ENCODE results near the gene DSTYK. TPM values are rescaled to one million over a fixed set of nuclear protein-coding genes. Genes with fewer than 3 reads are reported as not detected.

The DSTYK gene
- total RNA-seq, 1 donor from 2014 or later, result 8.1 TPM

- TF ChIP-seq CTCF (IDR thresholded peaks at IDR 0.05), result peak; percentile 58 to 74 (median 64)
- peak; percentile 84 to 97 for DNase-seq (ENCODE audit: low spot score in 2 of 2)
- no peaks in the 10 kb centered on the region for H3K9me3 ChIP-seq
- H3K27ac ChIP-seq, result peak within 1 kb of the TSS; percentile 87 to 92
- peak within 1 kb of the TSS; percentile 73 to 90 for H3K4me3 ChIP-seq
- peaks cover 18% of the 10 kb centered on the region in 2 donors for H3K4me1 ChIP-seq
- intact Hi-C loops (cut with DNase I), result loop anchor here (1.0 kb wide), 2 partner anchors 89 to 134 kb away; partner anchors contain the start of gene DSTYK
- no peaks in the 10 kb centered on the region for H3K27me3 ChIP-seq
- peaks cover 0 to 15% of the 10 kb centered on the region in 2 donors for H3K36me3 ChIP-seq
Measured at GRCh38 chr1:205121660-205122488, 89.6 kb downstream of the DSTYK start, which contains the start of gene RBBP5. Gene RBBP5, minus strand, starts transcription at chr1:205121978. Its CDS starts 105 bp downstream, at chr1:205121873.

- no peaks in the 10 kb centered on the region for H3K9me3 ChIP-seq
- H3K4me3 ChIP-seq, result no peak overlapping the region
- DNase-seq (ENCODE audit: low spot score in 2 of 2), result no peak
- H3K36me3 ChIP-seq, result peaks cover 10 to 31% of the 10 kb centered on the region in 2 donors
- H3K27me3 ChIP-seq, result no peaks in the 10 kb centered on the region
- no peak for TF ChIP-seq CTCF (IDR thresholded peaks at IDR 0.05)
- peaks cover 18% of the 10 kb centered on the region in 2 donors for H3K4me1 ChIP-seq
- no peak overlapping the region for H3K27ac ChIP-seq
- intact Hi-C loops (cut with DNase I), result no loop called here
Measured at GRCh38 chr1:205118752-205119151, 92.8 kb downstream of the DSTYK start.

GRCh38 chr1:205111354-205111753 lies 100.1 kb downstream of the DSTYK start:
- Histone ChIP-seq H3K4me1 (no peaks in the 10 kb centered on the region), H3K27ac (no peak overlapping the region), H3K4me3 (no peak overlapping the region), H3K36me3 (peaks cover 37 to 38% of the 10 kb centered on the region in 2 donors), H3K9me3 (no peaks in the 10 kb centered on the region), H3K27me3 (no peaks in the 10 kb centered on the region)
- TF ChIP-seq CTCF (IDR thresholded peaks at IDR 0.05), result no peak
- intact Hi-C loops (cut with DNase I), result no loop called here
- no peak for DNase-seq (ENCODE audit: low spot score in 2 of 2)

GRCh38 chr1:205109711-205110110 lies 101.8 kb downstream of the DSTYK start:
- Histone ChIP-seq H3K4me3 (no peak overlapping the region), H3K27ac (no peak overlapping the region), H3K9me3 (no peaks in the 10 kb centered on the region), H3K4me1 (no peaks in the 10 kb centered on the region), H3K36me3 (peaks cover 47 to 52% of the 10 kb centered on the region in 2 donors), H3K27me3 (no peaks in the 10 kb centered on the region)
- no peak for DNase-seq (ENCODE audit: low spot score in 2 of 2)
- TF ChIP-seq CTCF (IDR thresholded peaks at IDR 0.05), result no peak
- intact Hi-C loops (cut with DNase I), result no loop called here

GRCh38 chr1:205109269-205109668 lies 102.2 kb downstream of the DSTYK start:
- intact Hi-C loops (cut with DNase I), result no loop called here
- Histone ChIP-seq H3K4me1 (no peaks in the 10 kb centered on the region), H3K36me3 (peaks cover 50 to 52% of the 10 kb centered on the region in 2 donors), H3K27ac (no peak overlapping the region), H3K4me3 (no peak overlapping the region), H3K9me3 (no peaks in the 10 kb centered on the region), H3K27me3 (no peaks in the 10 kb centered on the region)
- no peak for DNase-seq (ENCODE audit: low spot score in 2 of 2)
- no peak for TF ChIP-seq CTCF (IDR thresholded peaks at IDR 0.05)
